NCI-H510A (cell line): ENCODE results near the gene SPINK4.
A peak's percentile ranks its signal among the peaks of the same experiment; 100 is the strongest.

Source experiments
- DNase-seq: peaks from one replicate; lab custom pipeline; 2025; lab: John Stamatoyannopoulos, UW

SPINK4 gene

GRCh38 chr9:33257276-33257675 lies 17.3 kb downstream of the SPINK4 start:
- no peak for DNase-seq

- DNase-seq: no peak
Measured at GRCh38 chr9:33260372-33260771, 20.4 kb downstream of the SPINK4 start.

GRCh38 chr9:33263131-33264002 lies 23.4 kb downstream of the SPINK4 start:
- no peak for DNase-seq

- DNase-seq: no peak
Measured at GRCh38 chr9:33264003-33264472, 24.1 kb downstream of the SPINK4 start.

- peak; percentile 87 for DNase-seq
Measured at GRCh38 chr9:33264473-33265177, 24.7 kb downstream of the SPINK4 start, which contains the start of the genes BAG1 and CHMP5. Gene BAG1, minus strand, starts transcription at chr9:33264708. Gene CHMP5, plus strand, starts transcription at chr9:33265049. Its CDS starts 30 bp downstream, at chr9:33265079.

- no peak for DNase-seq
Measured at GRCh38 chr9:33265211-33265865, 25.4 kb downstream of the SPINK4 start.

GRCh38 chr9:33267151-33267767 lies 27.3 kb downstream of the SPINK4 start:
- no peak for DNase-seq

- DNase-seq: no peak
Measured at GRCh38 chr9:33270146-33270545, 30.2 kb downstream of the SPINK4 start.

- DNase-seq: no peak
Measured at GRCh38 chr9:33272061-33272460, 32.1 kb downstream of the SPINK4 start.

GRCh38 chr9:33273266-33273971 lies 33.5 kb downstream of the SPINK4 start:
- DNase-seq: no peak

GRCh38 chr9:33273972-33274328 lies 34.0 kb downstream of the SPINK4 start:
- no peak for DNase-seq

- DNase-seq: no peak
Measured at GRCh38 chr9:33277484-33277883, 37.5 kb downstream of the SPINK4 start.

- no peak for DNase-seq
Measured at GRCh38 chr9:33285502-33285901, 45.5 kb downstream of the SPINK4 start.

GRCh38 chr9:33287087-33287490 lies 47.1 kb downstream of the SPINK4 start:
- peak; percentile 23 for DNase-seq

- no peak for DNase-seq
Measured at GRCh38 chr9:33288235-33288634, 48.3 kb downstream of the SPINK4 start.

- no peak for DNase-seq
Measured at GRCh38 chr9:33288828-33289483, 49.0 kb downstream of the SPINK4 start.

- DNase-seq: no peak
Measured at GRCh38 chr9:33289496-33289895, 49.5 kb downstream of the SPINK4 start.

GRCh38 chr9:33289936-33290246 lies 49.9 kb downstream of the SPINK4 start:
- DNase-seq: no peak

GRCh38 chr9:33290247-33291030 lies 50.5 kb downstream of the SPINK4 start, which contains the start of gene NFX1:
Gene NFX1, plus strand, starts transcription at chr9:33290516. Its CDS starts 57 bp downstream, at chr9:33290573.
- DNase-seq: peak; percentile 82

GRCh38 chr9:33291031-33291397 lies 51.0 kb downstream of the SPINK4 start:
- no peak for DNase-seq
